GM13977 (cell line): ENCODE results near the gene RASSF4.

Experiments used
- DNase-seq: peaks from one replicate; pipeline ENCODE4 v3.0.0; 2012; ENCODE audit warnings: low spot score
- CTCF ChIP-seq: IDR thresholded peaks from 2 replicates; pipeline ENCODE4 v1.5.1; 2012; ENCODE audit warnings: mild to moderate bottlenecking, control low read depth; ENCODE audit not compliant: insufficient read depth; ENCODE audit errors: extremely low read depth, missing control alignments
- in situ Hi-C: fragments of 300-500 bp; cut with MboI; formaldehyde crosslinking; loops from one replicate; pipeline ENCODE4 v1.12.0; 2022; ENCODE audit warnings: low sequenced_read_pairs, low pct_unique_long_range_greater_than_20kb, mixed read lengths, inconsistent platforms; ENCODE audit not compliant: unreplicated experiment

The RASSF4 gene

DNA sequence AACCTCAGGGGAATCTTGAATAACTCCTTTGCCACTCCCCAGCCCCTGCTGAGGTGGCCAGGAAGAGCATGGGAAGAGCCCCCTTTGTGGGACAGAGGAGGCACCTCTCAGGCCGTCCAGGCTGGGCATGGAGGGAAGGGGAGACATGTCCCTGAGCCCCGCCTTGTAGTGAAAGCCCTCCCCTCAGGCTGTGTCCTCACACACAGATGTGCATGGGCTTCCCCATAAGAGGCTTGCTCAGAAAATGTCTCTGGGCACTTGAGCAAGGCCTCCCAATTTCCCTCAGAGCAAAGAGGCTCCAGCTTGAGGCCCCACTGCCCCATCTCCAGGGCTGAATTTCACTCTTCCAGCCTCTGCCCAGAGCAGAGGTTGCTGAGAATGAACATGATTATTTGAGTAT lies 44.7 kb upstream of the RASSF4 start:
- no peak for DNase-seq

DNA sequence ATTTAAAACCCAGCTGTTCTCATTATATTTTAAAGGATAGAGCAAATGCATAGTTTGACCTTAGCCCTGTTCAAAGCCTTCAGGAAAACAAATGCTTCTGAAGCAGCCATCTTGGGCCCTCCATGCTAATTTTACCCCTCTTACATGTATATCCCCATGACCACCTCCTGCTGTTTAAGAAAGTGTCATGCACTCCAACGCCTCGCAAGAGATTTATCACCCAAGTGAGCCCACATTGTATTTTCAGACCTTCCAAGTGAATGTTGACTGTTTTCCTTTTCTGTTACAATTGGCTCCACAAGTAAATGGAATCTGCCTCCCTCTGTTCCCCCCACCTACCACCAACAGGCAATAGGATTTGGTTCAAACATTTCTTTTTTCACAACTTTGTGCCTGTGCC lies 43.2 kb upstream of the RASSF4 start:
- in situ Hi-C loops = no loop called here
- DNase-seq = no peak
- no peak for TF ChIP-seq CTCF

More for the DNA sequence above, 44.7 kb upstream of the RASSF4 start:
- no peak for TF ChIP-seq CTCF
- in situ Hi-C loops = no loop called here

GRCh38 chr10:44917848-44918247 lies 41.8 kb upstream of the RASSF4 start:
- DNase-seq = no peak
- no peak for TF ChIP-seq CTCF
- in situ Hi-C loops = no loop called here

GRCh38 chr10:44920252-44920651 lies 39.4 kb upstream of the RASSF4 start:
- in situ Hi-C loops = no loop called here
- no peak for TF ChIP-seq CTCF

GRCh38 chr10:44921061-44921460 lies 38.5 kb upstream of the RASSF4 start:
- TF ChIP-seq CTCF = no peak
- no peak for DNase-seq
- in situ Hi-C loops = no loop called here

More at GRCh38 chr10:44920252-44920651, 39.4 kb upstream of the RASSF4 start:
- DNase-seq = no peak

- DNase-seq = no peak
- no peak for TF ChIP-seq CTCF
- in situ Hi-C loops = no loop called here
Measured at GRCh38 chr10:44921506-44921905, 38.1 kb upstream of the RASSF4 start.

DNA sequence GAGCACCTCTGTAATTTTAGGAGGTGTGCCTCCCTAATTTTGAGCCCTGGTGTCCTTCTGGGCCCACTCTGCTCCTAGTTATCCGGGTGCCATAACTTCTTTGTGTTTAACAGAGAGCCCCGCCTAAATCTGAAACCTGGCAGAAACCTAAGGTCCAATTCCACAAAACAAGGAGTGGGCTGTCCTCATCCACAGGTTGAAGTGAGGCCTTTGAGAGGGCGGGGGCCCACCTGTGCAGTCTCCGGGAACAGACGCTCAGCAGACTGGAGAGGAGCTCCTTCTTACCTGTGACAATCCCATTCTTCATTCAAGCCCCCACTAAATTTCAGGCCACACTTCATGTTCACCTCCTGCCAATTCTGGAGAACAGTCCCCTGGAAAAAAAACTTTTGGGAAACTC lies 37.6 kb upstream of the RASSF4 start:
- in situ Hi-C loops = no loop called here
- TF ChIP-seq CTCF = no peak
- DNase-seq = no peak
